GM19043 (cell line): ENCODE measurements around the gene SMPD3.
"Not testable (repeated sequence)": the region's sequence is repeated elsewhere in the genome, so short reads cannot be mapped to it uniquely, and the experiment has no call there.

ENCODE experiments used
- ATAC-seq: cut with Tn5 transposase; IDR thresholded peaks from one replicate; pipeline ENCODE4 v1.9.1; 2021; ENCODE audit warnings: low read depth; ENCODE audit not compliant: unreplicated experiment

SMPD3 gene

GRCh38 chr16:68448360-68448970 is at the start of gene SMPD3:
Gene SMPD3 (minus strand): TSS chr16:68448508. CDS start chr16:68372181, 76,327 bp downstream.
- peak; percentile 82 for ATAC-seq

- no peak for ATAC-seq
Observed at GRCh38 chr16:68496689-68497088, 48.4 kb upstream of the SMPD3 start.

- ATAC-seq: not testable (repeated sequence)
Observed at GRCh38 chr16:68494261-68494660, 46.0 kb upstream of the SMPD3 start.

GRCh38 chr16:68493412-68494070 is 45.2 kb upstream of the SMPD3 start:
- no peak for ATAC-seq

GRCh38 chr16:68492543-68493411 is 44.5 kb upstream of the SMPD3 start:
- ATAC-seq: no peak

GRCh38 chr16:68492151-68492542 is 43.8 kb upstream of the SMPD3 start:
- ATAC-seq: no peak

- ATAC-seq: no peak
Observed at GRCh38 chr16:68491576-68491950, 43.3 kb upstream of the SMPD3 start.

GRCh38 chr16:68490829-68491575 is 42.7 kb upstream of the SMPD3 start:
- ATAC-seq: no peak

- no peak for ATAC-seq
Observed at GRCh38 chr16:68490358-68490757, 42.0 kb upstream of the SMPD3 start.

GRCh38 chr16:68488554-68488953 is 40.2 kb upstream of the SMPD3 start:
- ATAC-seq: no peak

GRCh38 chr16:68487669-68488068 is 39.4 kb upstream of the SMPD3 start:
- ATAC-seq: no peak

GRCh38 chr16:68487203-68487514 is 38.9 kb upstream of the SMPD3 start:
- ATAC-seq: no peak

GRCh38 chr16:68486502-68487202 is 38.3 kb upstream of the SMPD3 start:
- no peak for ATAC-seq

GRCh38 chr16:68481636-68482035 is 33.3 kb upstream of the SMPD3 start:
- no peak for ATAC-seq

- ATAC-seq: no peak
Observed at GRCh38 chr16:68480084-68480995, 32.0 kb upstream of the SMPD3 start.

- no peak for ATAC-seq
Observed at GRCh38 chr16:68479271-68479670, 31.0 kb upstream of the SMPD3 start.

GRCh38 chr16:68478526-68479250 is 30.4 kb upstream of the SMPD3 start:
- no peak for ATAC-seq

- ATAC-seq: no peak
Observed at GRCh38 chr16:68475071-68475470, 26.8 kb upstream of the SMPD3 start.
